MM.1S (cell line): ENCODE measurements around the gene TRIML1.
"Not testable (repeated sequence)": the region's sequence is repeated elsewhere in the genome, so short reads cannot be mapped to it uniquely, and the experiment has no call there.

Experiments used
- EZH2 ChIP-seq: fragments of 300-600 bp; sonication (generic); optimal IDR thresholded peaks from 2 replicates; pipeline ENCODE3; 2017; ENCODE audit warnings: low read depth, mild to moderate bottlenecking, antibody characterized with exemption, low read length, mixed read lengths
- TF ChIP-seq, protein P1 (sequence below): fragments of 300-600 bp; sonication (generic); IDR thresholded peaks from 2 replicates; pipeline ENCODE4 v1.5.1; 2016; ENCODE audit warnings: antibody characterized with exemption, low read length, mixed read lengths

DNA sequence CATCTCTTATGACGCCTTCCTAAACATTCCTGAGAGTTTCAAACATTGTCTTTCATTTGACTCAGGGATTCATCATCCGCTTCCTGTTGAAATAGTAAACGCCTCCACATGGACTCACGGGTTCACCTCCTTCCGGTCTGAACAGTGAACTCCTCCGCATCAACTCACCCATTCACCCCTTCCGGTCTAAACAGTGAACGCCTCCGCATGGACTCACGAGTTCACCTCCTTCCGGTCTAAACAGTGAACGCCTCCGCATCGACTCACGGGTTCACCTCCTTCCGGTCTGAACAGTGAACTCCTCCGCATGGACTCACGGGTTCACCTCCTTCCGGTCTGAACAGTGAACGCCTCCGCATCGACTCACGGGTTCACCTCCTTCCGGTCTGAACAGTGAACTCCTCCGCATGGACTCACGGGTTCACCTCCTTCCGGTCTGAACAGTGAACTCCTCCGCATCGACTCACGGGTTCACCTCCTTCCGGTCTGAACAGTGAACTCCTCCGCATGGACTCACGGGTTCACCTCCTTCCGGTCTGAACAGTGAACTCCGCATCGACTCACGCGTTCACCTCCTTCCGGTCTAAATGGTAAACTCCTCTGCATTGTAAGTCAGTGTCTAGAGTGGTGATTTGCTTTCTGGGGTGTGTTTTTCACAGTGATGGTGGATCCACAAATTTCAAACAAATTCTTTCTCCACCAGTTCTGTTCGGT, 20.4 kb downstream of the TRIML1 start:
- TF ChIP-seq, protein P1, sequence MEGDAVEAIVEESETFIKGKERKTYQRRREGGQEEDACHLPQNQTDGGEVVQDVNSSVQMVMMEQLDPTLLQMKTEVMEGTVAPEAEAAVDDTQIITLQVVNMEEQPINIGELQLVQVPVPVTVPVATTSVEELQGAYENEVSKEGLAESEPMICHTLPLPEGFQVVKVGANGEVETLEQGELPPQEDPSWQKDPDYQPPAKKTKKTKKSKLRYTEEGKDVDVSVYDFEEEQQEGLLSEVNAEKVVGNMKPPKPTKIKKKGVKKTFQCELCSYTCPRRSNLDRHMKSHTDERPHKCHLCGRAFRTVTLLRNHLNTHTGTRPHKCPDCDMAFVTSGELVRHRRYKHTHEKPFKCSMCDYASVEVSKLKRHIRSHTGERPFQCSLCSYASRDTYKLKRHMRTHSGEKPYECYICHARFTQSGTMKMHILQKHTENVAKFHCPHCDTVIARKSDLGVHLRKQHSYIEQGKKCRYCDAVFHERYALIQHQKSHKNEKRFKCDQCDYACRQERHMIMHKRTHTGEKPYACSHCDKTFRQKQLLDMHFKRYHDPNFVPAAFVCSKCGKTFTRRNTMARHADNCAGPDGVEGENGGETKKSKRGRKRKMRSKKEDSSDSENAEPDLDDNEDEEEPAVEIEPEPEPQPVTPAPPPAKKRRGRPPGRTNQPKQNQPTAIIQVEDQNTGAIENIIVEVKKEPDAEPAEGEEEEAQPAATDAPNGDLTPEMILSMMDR: not testable (repeated sequence)
- not testable (repeated sequence) for TF ChIP-seq EZH2
